Glomerular endothelial cell (primary cell): ENCODE measurements around the gene RAB8B. TPM values are rescaled to one million over a fixed set of nuclear protein-coding genes. Genes with fewer than 3 reads are reported as not detected.

Source experiments
- DNase-seq: peaks from one replicate; pipeline ENCODE4 v3.0.0-alpha.2; 2011; ENCODE audit warnings: low read depth, low spot score; ENCODE audit errors: extremely low read depth
- total RNA-seq: library from RNA; depleted of rRNA; stranded (reverse); fragments of >200 nt; gene quantifications from 2 replicates; pipeline ENCODE4 v1.2.3, GENCODE V29; 2015

The RAB8B gene
- total RNA-seq, 1 donor from 2014 or later, result 23.2 TPM

DNA sequence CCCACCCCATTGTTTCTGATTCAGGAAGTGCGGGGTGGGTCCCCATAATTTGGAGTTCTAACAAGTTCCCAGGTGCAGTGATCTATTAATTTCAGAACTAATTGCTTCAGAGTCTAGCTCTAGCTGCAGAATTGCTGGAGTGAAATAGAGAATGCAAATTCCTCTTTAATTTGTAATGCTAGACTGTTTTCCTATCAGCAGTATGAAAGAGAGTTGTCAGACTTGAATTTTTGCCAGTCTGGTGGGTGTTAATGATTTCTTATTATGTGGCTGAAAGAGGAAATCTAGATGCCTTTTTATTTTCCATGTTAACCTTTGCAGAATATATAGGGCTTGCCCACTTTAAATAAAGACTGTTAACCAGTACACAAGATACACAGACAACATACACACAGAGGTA lies 111.7 kb downstream of the RAB8B start:
- DNase-seq, result no peak

DNA sequence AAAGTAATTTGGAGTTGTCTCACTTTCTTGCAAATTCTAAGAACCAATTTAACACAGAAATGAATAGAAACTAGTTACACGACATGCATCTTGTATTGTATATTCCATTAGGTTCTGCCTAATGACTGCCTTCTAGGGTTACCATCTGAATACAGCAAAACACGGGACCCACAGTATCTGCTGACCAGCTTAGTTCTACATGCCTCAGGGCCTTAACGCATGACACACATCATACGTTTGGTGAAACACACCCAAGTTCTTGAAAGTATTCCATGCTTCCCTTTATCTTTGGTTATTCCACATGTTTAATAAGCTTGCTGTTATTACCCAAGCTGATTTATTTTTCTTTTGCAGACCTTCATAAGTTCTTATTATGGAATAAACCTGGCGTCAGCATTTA lies 115.9 kb downstream of the RAB8B start:
- no peak for DNase-seq

DNA sequence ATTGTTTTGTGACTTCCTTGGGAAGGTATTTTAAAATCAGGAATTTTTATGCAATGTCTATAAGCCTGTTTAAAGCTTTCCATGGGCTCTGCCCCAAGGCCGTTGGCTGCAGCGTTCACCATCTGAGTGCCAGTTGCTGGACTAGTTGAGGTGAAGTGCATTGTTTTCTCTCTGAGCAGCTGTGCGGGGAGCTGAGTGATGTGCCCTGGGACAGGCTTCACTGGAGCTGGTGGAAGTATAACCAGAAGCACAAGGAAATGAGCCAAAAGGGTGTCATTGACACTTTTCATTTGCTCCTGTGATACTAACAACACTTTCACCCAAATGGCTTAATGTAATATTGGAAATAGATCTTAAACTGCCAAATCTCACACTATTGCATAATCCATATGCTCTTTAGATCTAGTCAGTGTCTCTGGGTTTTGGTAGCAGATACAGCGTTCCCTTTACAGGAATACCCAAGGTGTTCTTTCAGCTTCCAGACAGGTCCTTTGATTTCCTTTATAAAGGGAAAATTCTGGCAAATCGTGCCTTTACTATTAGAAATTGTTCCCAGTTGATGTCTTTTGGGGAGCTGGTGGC lies 117.2 kb downstream of the RAB8B start:
- DNase-seq, result no peak

DNA sequence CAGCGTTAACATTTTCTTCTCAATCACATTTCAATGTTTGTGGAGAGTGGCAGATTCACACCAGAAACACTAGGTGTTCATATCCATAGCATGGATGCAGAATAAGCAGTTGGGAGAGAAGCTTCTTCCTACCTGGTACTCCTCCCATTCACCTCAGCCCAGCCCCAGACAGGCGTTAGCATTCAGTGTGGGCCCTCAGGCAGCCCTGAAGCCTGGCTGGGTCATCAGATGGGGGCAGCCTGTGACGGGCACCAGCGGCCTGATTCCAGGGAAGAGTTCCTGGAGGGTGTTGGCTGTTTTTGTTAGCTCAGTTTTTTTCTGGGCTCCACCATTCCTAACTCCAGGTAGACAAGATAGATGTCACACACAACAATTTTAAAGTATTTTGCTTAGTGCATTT lies 119.1 kb downstream of the RAB8B start:
- no peak for DNase-seq

DNA sequence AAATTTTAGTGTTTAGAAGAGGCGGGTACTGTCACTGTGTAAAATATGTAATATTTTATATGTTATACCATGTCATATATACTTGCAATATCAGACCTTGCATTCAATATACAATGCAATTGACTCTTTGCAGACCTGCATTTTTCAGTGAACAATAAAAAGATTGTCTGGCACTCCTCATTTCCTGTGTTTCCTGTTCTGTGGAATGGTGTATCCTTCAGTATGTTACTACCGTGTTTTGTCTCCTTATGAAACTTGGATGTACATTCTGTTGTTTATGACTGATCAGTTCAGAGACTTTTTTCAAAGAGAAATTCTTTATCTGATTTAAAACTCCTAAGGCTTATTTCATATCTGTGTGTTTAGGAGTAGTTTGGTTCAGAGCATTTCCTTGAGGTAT lies 119.5 kb downstream of the RAB8B start:
- DNase-seq, result no peak

DNA sequence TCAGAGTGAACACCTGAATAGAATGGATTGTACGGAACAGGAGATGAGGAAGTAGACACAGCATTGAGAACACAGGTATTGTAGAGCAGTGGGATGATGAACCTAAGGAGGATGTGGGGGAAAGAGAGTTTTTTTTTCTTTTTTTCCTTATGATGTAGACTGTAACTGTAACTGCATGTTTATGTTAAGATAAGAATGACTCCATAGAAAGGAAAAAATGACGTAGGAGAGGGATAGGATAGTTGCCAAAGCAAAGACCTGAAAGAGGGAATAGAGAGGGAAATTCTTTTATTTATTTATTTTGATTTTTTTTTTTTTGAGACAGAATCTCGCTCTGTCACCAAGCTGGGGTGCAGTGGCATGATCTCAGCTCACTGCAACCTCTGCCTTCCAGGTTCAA lies 121.2 kb downstream of the RAB8B start:
- no peak for DNase-seq

DNA sequence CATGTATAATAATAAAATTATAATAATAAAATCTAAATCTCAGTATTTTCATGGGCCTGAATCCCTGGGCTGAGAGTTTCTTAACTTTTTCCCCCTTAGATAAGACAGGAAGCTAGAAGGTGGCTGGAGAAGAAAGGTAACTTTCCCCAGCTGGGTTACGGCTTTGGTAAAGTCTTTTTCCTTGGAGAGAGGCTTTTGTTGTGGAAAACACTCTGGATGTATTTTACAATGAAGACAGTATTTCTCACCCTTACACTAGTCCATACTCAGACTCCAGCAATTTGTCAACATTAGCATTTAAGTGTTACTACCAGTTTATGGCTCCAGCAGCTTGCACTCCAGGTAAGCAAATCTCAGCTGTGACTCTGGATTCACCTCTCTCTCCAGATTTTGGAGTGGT lies 122.9 kb downstream of the RAB8B start:
- no peak for DNase-seq

DNA sequence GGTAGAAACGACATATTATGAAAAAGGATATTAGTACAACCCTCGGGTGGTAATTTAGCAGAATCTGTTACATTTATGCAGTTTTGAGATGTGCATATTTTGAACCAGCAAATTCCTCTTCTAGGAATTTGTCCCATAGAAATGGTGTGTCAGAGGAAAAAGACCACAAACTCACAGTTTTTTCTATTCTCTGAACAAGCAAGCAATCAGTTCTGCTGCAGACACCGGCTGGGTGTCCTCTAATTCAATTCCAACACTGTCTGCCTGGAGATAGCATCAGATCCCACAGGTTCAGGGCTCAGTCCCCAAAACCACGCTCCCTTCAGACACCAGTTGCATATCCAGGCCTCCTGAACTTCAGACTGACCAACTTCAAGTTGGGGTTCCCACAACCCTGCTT lies 124.4 kb downstream of the RAB8B start:
- no peak for DNase-seq

DNA sequence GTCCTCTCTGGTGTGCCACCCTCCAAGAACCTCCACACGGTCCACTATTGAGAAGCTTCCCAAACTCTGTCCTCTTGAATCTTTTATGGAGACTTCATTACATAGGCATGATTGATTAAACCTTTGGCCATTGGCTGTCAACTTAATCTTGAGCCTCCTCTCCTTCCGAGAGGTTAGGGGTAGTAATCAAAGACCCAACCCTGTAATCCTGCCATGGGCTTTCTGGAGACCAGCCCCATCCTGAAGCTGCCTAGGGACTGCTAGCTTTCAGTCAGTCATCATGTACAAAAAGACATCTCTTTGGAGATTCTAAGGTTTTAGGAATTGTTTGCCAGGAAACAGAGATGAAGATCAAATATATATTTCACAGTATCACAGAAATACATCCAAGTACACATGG lies 125.0 kb downstream of the RAB8B start:
- no peak for DNase-seq

Other genes starting within 250 kb of the RAB8B start
- gene TPM1, start 146.9 kb upstream of the RAB8B start, total RNA-seq, result 476 and 748 TPM in 2 replicates
- 24.7 and 30.6 TPM in 2 replicates for gene LACTB, start 67.7 kb upstream of the RAB8B start, total RNA-seq
- 264 and 330 TPM in 2 replicates for gene RPS27L, start 32.1 kb upstream of the RAB8B start, total RNA-seq
- gene APH1B, start 88.0 kb downstream of the RAB8B start, total RNA-seq, result 17.8 and 19.5 TPM in 2 replicates
- 4.9 and 5.5 TPM in 2 replicates for gene CA12, start 192.2 kb downstream of the RAB8B start, total RNA-seq